HG03097 (cell line): ENCODE data around the gene CLRN1.
"Not testable (repeated sequence)": the region's sequence is repeated elsewhere in the genome, so short reads cannot be mapped to it uniquely, and the experiment has no call there.

ENCODE experiments used
- ATAC-seq: cut with Tn5 transposase; IDR thresholded peaks from one replicate; pipeline ENCODE4 v1.9.1; 2021; ENCODE audit not compliant: unreplicated experiment, low FRiP score

The CLRN1 gene, protein sequence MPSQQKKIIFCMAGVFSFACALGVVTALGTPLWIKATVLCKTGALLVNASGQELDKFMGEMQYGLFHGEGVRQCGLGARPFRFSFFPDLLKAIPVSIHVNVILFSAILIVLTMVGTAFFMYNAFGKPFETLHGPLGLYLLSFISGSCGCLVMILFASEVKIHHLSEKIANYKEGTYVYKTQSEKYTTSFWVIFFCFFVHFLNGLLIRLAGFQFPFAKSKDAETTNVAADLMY

GRCh38 chr3:150972366-150973071 lies at the start of gene CLRN1:
CLRN1 (minus strand) TSS chr3:150972727; CDS start chr3:150972708, 19 bp downstream.
- ATAC-seq, result no peak

DNA sequence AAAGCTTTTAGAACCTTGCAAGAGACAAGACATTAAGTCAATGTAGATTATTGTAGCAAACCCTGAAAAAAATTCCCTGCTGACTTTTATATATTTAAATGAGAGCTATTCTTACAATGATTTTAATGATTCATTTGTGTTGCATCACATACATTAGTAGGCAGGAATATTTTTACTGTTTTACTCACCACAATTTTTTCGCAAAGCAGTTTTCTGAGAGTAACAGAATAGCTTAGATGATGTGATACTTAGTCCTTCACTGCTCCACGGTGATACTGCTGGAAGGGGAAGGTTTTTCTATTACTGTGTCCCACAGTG lies 43.9 kb upstream of the CLRN1 start:
- no peak for ATAC-seq

DNA sequence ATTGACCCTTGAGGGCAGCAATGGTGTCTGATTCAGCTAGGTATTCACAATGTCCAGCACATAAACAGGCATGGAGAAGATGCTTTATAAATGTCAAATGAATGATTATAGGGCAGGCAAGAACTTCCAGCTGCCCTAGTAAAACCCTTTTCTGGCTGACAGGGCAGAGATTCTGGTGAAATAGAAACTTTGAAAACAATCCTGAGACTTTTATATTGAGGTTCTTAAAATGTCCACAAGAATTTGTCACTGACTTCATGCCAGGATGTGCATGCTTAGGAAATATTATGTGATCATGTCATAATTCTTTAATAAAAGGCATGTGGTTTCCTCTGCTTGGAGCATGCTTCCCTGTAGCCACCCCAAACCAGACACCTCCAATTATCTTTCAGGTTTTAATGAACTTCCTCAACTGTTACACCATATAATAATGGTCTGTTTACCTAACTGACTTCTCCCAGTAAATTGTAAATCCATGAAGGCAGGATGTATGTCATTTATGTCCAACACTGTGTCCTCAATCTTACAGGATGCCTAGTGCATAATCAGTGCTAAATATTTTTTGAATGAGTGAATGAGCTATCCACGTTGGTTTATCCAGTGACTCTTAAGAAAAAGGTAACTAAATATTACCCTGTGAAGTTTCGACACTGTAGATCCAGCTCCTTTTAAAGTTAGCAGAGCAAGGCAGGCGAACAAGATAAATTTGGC lies 43.4 kb upstream of the CLRN1 start:
- no peak for ATAC-seq

GRCh38 chr3:151015181-151015580 lies 42.7 kb upstream of the CLRN1 start:
- no peak for ATAC-seq

DNA sequence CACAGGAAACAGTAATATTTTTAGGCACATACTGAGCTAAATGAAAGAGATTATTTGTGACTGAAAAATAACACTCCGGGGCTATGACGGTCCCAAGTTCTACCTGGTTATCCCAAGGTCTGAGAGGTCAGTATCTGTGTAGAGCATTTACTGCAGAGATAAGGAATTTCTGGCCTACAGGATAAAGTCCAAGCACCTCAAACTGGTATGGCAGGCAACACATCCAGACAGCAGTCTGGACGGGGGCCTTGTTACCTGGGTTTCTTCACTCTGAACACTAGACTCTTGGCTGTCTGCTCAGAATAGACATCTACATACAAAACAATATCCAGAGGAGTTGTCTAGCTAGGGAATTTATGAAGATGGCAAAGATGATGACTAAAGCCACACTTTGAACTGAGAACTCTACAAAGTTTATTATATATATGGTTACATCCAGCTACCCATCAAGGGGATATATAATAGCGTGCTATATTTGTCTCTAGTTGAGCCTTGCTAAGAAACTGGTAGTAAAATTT lies 42.0 kb upstream of the CLRN1 start:
- no peak for ATAC-seq

- ATAC-seq, result no peak
These were observed 40.2 kb upstream of the CLRN1 start for GRCh38 chr3:151012753-151013152.

GRCh38 chr3:151011427-151011826 lies 38.9 kb upstream of the CLRN1 start:
- ATAC-seq, result no peak

DNA sequence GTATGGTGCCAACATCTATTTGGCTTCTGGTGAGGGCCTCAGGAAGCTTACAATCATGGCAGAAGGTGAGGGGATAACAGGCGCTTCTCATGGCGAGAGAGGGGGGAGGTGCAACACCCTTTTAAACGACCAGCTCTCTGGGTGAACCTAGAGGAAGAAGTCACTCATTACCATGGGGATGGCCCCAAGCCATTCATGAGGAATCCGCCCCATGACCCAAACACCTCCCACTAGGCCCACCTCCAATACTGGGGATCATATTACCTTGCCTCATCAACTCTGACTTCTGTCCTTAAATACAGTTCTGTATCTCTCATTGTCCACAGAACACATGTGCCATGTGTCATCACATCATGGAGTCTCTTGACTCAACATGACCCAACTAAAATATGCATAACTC lies 37.5 kb upstream of the CLRN1 start:
- ATAC-seq, result no peak

DNA sequence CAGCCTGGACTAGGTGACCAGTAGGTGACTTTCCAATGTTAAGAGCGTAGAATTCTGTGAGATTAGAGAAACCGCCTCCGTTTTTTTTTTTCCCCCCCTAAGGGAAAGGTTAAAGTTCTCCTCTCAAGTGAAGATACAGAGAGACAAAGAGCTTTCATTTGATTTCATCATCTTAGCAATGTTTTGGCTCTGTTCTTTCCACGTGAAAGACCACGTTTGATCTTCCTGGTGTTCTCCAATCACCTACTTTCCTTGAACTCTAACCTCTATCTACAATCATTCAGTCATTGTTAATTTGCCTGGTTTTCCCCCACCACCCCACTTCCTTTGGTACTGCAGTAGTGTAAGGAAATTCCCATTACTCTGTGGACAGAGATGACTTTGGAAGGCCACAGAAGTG lies 36.9 kb upstream of the CLRN1 start:
- no peak for ATAC-seq

GRCh38 chr3:151008699-151009098 lies 36.2 kb upstream of the CLRN1 start:
- ATAC-seq, result no peak

- no peak for ATAC-seq
These were observed 31.2 kb upstream of the CLRN1 start for GRCh38 chr3:151003768-151004134.

DNA sequence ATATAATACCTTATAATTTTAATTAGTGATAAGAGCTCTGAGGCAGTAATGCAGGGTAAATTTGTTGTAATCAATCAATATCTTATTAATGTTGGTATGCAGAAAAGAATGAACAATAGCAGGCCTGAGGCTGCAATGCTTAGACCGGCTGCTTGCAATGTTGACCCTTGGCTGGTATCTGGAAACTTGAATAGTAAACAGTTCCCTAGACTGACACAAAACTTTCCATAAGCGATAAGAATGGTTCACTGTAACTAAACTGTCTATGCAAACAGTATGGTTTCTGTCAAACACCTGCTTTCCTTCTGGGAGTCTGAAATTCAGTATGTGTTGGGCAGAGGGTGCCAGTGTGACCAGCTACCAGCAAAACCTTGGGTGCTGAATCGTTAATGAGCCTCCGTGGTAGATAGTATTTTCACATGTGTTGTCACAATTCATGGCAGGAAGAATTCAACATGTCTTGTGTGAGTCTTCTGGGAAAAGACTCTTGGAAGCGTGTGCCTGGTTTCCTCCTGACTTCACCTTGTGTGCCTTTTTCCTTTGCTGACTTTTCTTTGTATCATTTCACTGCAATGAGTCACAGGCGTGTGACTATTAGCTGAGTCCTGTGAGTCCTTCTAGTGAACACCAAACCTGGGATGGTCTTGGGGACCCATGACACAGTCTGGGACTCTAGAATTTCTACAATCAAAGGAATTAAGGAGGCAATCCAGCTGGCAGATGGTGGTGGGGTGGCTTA lies 30.7 kb upstream of the CLRN1 start:
- ATAC-seq, result no peak

DNA sequence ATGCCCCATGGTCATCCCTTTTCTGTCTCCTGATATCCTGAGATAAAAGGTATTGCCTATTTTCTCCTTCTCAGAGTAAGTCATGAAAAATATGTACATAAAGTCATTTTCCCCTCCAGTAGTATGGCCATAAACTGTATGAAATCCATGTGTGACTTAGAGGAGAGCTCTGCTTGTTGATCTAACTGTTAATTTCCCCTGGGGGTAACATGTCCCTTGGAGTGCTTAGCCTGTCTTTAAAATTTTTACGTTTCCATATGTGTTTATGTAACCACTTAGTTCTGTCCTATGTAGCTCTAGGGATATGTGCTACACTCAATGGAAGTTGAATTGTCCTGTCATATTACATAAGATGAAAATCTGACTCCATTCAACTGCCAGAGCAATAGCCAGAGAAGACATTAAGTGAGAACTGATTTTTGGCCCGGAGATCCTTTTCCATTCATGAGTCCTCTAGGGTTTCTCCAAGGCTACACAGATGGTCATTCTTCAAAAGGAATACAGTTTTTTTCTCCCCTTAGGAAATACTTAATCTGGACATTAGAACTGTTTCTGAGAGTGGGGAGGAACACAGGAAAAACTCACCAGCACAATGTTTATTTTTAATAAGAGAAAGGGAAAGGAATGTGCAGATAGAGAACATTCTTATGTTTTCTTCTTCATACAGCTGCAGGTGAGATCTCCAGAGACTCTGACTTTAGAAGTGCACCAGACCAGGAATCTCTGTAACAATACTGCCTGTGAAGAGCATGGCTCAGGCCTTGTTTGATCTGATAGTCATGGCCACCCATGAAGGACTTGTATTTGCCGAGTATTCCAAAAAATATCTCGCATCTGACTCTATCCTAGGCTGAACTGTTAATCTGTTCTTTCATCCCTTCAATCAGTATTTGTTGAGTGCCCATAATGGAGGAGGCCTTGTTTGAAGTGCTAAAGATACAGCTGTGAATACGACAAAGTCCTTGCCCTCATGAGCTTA lies 29.8 kb upstream of the CLRN1 start:
- no peak for ATAC-seq

GRCh38 chr3:150998996-150999395 lies 26.5 kb upstream of the CLRN1 start:
- ATAC-seq, result no peak

- ATAC-seq, result no peak
These were observed 24.2 kb upstream of the CLRN1 start for GRCh38 chr3:150996731-150997130.

- no peak for ATAC-seq
These were observed 23.0 kb upstream of the CLRN1 start for GRCh38 chr3:150995510-150995909.

DNA sequence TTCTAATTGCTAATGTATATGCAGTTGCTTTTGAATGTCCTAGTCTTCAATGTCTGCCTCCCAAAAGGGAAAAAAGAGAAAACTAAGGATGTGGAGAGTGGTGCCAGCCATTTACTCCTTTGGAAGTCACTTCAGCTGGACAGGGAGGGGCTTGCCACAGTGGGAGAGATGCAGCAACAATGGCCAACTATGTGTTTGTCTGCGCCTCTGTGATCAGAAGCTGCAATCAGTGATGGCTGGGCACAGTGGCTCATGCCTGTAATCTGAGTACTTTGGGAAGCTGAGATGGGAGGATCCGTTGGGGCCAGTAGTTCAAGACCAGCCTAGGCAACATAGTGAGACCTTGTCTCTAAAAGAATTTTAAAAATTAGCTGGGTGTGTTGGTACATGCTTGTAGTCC lies 16.7 kb upstream of the CLRN1 start:
- no peak for ATAC-seq

- not testable (repeated sequence) for ATAC-seq
These were observed 15.9 kb upstream of the CLRN1 start for GRCh38 chr3:150988395-150988794.

GRCh38 chr3:150985711-150986110 lies 13.2 kb upstream of the CLRN1 start:
- ATAC-seq, result no peak

DNA sequence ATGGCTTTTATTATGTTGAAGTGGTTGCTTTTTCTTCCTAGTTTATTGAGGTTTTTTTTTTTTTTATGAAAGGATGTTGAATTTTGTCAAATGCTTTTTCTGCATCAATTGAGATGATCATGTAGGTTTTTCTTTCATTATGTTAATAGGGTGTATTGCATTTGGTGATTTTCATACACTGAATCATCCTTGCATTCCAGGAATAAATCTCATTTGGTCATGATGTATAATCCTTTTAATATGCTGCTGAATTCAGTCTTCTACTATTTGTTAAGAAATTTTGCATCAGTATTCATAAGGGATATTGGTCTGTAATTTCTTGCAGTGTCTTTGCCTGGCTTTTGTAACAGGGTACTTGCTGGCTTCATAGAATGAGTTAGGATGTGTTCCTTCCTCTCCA lies 11.5 kb upstream of the CLRN1 start:
- no peak for ATAC-seq
